Uterus (tissue), 4 donors: ENCODE measurements around the gene TRPM1. TPM values are rescaled to one million over a fixed set of nuclear protein-coding genes. Genes with fewer than 3 reads are reported as not detected.

ENCODE experiments used
- DNase-seq, 2 donors: peaks; one replicate each; pipeline ENCODE4 v3.0.0-alpha.2; 2019 to 2020
- H3K27ac ChIP-seq, 2 donors: fragments of 200-600 bp; sonication (generic); 1 replicate in 1 of 2; 2 replicates in 1 of 2; pipeline ENCODE4 v1.5.1; 2016 to 2018
- H3K27me3 ChIP-seq, 2 donors: fragments of 200-600 bp; sonication (generic); one replicate each; pipeline ENCODE4 v1.5.1; 2018 to 2019; ENCODE audit warnings: control low read depth in 1 of 2
- H3K36me3 ChIP-seq, 2 donors: fragments of 200-600 bp; sonication (generic); one replicate each; pipeline ENCODE4 v1.5.1; 2019; ENCODE audit warnings: control low read depth in 1 of 2
- H3K4me1 ChIP-seq, 2 donors: fragments of 200-600 bp; sonication (generic); one replicate each; pipeline ENCODE4 v1.5.1; 2018 to 2019; ENCODE audit warnings: control low read depth in 1 of 2
- H3K4me3 ChIP-seq, 2 donors: fragments of 200-600 bp; sonication (generic); 1 replicate in 1 of 2; 2 replicates in 1 of 2; pipeline ENCODE4 v1.5.1; 2018 to 2019; ENCODE audit warnings: mild to moderate bottlenecking in 1 of 2
- H3K9me3 ChIP-seq, 2 donors: fragments of 200-600 bp; sonication (generic); one replicate each; pipeline ENCODE4 v1.5.1; 2019; ENCODE audit warnings: control low read depth in 1 of 2
- POLR2A ChIP-seq, 2 donors: fragments of 450-650 bp; IDR thresholded peaks; one replicate each; pipeline ENCODE4 v1.6.1; 2016; ENCODE audit warnings: antibody characterized with exemption in 2 of 2, mild to moderate bottlenecking in 1 of 2, moderate library complexity in 1 of 2
- intact Hi-C: fragments of 100-400 bp; cut with DNase I; formaldehyde crosslinking; loops from one replicate; pipeline ENCODE4 v1.15.1; 2023; ENCODE audit warnings: low total_unique reads
- total RNA-seq, 4 donors: library from RNA; depleted of rRNA in 3 of 4; stranded (reverse); fragments of >200 nt in 3 of 4; gene quantifications; one replicate each; pipeline versions ENCODE4 v1.1.0 to v1.2.4, GENCODE V29; 2014 to 2023
- TF ChIP-seq, protein P1 (sequence below), 4 experiments: fragments of 200-600 bp in 2 of 4; fragments of 450-650 bp in 2 of 4; sonication (generic) in 2 of 4; IDR thresholded peaks; one replicate each; pipeline ENCODE4 v1.5.1; 2016 to 2019; ENCODE audit warnings: antibody characterized with exemption in 4 of 4, mild to moderate bottlenecking in 2 of 4, moderate library complexity in 1 of 4
- donor health status: DM: yes; HTN: yes; CAD: no.

TRPM1 gene
- total RNA-seq, 4 donors from 2014 or later = not detected

DNA sequence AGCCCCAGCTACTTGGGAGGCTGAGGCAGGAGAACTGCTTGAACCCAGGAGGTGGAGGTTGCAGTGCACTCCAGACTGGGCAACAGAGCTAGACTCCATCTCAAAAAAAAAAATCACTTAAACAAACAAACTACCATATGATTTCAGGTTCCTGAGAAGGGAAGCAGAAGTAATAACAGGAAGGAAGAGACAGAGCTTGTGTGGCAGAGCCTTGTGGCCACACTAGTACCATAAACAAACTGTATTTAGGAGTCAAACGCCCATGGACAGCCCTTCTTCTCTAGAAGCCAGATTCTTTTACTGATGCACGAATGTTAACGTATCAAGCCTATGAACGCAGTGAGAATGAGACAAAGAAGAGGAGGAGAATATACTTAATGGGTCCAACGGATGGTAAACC lies 122.1 kb downstream of the TRPM1 start:
- DNase-seq = no peak
- Histone ChIP-seq H3K36me3 (no peaks in the 10 kb centered on the region), H3K27ac (no peak overlapping the region), H3K27me3 (no peaks in the 10 kb centered on the region), H3K9me3 (no peaks in the 10 kb centered on the region), H3K4me3 (no peak overlapping the region), H3K4me1 (no peaks in the 10 kb centered on the region)
- TF ChIP-seq, protein P1, sequence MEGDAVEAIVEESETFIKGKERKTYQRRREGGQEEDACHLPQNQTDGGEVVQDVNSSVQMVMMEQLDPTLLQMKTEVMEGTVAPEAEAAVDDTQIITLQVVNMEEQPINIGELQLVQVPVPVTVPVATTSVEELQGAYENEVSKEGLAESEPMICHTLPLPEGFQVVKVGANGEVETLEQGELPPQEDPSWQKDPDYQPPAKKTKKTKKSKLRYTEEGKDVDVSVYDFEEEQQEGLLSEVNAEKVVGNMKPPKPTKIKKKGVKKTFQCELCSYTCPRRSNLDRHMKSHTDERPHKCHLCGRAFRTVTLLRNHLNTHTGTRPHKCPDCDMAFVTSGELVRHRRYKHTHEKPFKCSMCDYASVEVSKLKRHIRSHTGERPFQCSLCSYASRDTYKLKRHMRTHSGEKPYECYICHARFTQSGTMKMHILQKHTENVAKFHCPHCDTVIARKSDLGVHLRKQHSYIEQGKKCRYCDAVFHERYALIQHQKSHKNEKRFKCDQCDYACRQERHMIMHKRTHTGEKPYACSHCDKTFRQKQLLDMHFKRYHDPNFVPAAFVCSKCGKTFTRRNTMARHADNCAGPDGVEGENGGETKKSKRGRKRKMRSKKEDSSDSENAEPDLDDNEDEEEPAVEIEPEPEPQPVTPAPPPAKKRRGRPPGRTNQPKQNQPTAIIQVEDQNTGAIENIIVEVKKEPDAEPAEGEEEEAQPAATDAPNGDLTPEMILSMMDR (IDR thresholded peaks at IDR 0.05) = no peak
- no peak for TF ChIP-seq POLR2A (IDR thresholded peaks at IDR 0.05)
- intact Hi-C loops = no loop called here

DNA sequence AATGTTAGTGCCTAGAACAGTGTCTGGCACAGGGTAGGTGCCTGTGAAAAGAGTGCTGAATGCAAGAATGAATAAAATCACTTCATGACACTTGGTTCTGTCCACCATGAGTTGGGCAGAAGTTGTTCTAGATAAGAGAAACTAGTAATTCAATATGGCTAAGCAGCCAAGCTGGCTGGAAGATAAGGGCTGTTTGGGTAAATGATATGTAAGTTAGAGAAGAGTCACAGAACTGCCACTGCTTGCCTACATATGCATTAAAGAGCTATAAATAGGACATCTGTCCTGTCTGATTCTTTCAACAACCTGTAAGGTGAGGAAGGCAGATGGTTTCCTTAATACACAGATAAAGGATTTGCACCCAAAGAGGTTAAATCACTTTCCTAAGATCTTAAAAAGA lies 123.2 kb downstream of the TRPM1 start:
- intact Hi-C loops = no loop called here
- Histone ChIP-seq H3K9me3 (no peaks in the 10 kb centered on the region), H3K4me1 (no peaks in the 10 kb centered on the region), H3K27ac (no peak overlapping the region), H3K27me3 (no peaks in the 10 kb centered on the region), H3K4me3 (no peak overlapping the region), H3K36me3 (no peaks in the 10 kb centered on the region)
- TF ChIP-seq, protein P1 (IDR thresholded peaks at IDR 0.05) = no peak
- no peak for TF ChIP-seq POLR2A (IDR thresholded peaks at IDR 0.05)
- DNase-seq = no peak

DNA sequence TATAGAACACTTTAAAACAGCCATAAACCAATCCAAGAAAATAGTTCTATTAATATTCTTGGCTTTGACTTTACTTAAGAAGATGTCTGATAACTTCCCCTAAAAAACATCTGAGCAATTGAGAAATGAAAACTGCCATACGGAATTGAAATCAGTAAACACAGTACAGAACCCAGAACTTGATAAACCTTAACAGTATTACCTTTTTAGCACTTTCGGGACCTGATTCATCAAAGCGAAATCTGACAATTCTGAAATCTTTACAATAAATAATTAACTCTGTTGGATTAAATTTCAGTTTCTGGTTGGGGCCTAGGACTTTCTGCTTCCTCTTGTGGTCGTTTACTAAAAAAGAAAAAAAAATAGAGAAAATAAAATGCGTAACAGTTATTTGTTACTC lies 127.4 kb downstream of the TRPM1 start:
- no peak for DNase-seq
- intact Hi-C loops = no loop called here
- TF ChIP-seq, protein P1 (IDR thresholded peaks at IDR 0.05) = no peak
- no peak for TF ChIP-seq POLR2A (IDR thresholded peaks at IDR 0.05)
- Histone ChIP-seq H3K9me3 (no peaks in the 10 kb centered on the region), H3K4me3 (no peak overlapping the region), H3K27me3 (no peaks in the 10 kb centered on the region), H3K36me3 (no peaks in the 10 kb centered on the region), H3K27ac (no peak overlapping the region), H3K4me1 (no peaks in the 10 kb centered on the region)

DNA sequence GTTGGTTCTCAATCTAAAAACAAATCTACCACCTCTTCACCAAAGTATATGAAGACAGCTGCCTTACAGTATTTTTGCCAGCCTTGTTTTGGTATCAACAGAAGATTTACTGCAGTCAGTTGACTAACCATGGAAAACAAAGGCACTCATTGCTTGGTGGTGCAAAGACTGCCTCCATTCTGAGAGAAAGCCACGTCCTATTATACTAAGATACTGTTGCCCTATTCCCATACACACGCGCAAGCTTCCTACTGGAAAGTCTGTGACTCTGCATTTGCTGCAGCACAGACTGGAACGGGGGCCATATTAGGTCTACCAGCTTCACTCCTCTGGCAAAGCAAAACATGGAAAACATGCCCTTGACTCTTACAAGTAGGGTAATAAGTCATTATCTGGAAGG lies 128.1 kb downstream of the TRPM1 start:
- H3K9me3 ChIP-seq = no peaks in the 10 kb centered on the region
- TF ChIP-seq, protein P1 (IDR thresholded peaks at IDR 0.05) = no peak
- TF ChIP-seq POLR2A (IDR thresholded peaks at IDR 0.05) = no peak
- no peaks in the 10 kb centered on the region for H3K4me1 ChIP-seq
- no peak overlapping the region for H3K4me3 ChIP-seq
- DNase-seq = no peak
- no peak overlapping the region for H3K27ac ChIP-seq
- H3K27me3 ChIP-seq = no peaks in the 10 kb centered on the region
- H3K36me3 ChIP-seq = no peaks in the 10 kb centered on the region
- intact Hi-C loops = no loop called here

DNA sequence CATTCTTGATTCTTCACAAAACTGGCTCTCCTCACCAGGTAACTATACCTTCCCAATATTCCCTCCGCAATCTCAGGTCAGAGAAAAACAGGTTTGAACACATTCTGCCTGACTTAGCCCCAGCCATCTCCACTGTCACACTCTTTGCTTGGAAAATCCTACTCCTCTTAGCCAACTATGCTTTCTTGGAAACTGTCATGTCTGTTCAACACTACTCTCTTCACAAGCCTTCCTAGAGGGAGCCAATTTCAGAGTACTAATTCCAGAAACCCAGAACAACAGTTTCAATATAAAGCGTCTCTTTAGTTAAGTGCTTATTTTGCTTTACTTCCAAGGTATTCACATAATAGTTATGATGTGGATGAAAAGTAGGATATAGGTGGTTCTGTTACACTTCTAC lies 131.8 kb downstream of the TRPM1 start:
- TF ChIP-seq, protein P1 (IDR thresholded peaks at IDR 0.05) = no peak
- no peak for TF ChIP-seq POLR2A (IDR thresholded peaks at IDR 0.05)
- H3K36me3 ChIP-seq = no peaks in the 10 kb centered on the region
- intact Hi-C loops = no loop called here

More for the DNA sequence above, 131.8 kb downstream of the TRPM1 start:
- H3K4me3 ChIP-seq = no peak overlapping the region
- no peak overlapping the region for H3K27ac ChIP-seq
- H3K27me3 ChIP-seq = no peaks in the 10 kb centered on the region
- H3K9me3 ChIP-seq = no peaks in the 10 kb centered on the region
- no peak for DNase-seq
- no peaks in the 10 kb centered on the region for H3K4me1 ChIP-seq
